NCI-H446 treated with DMSO at 0.1 percent for 48 hours (cell line): ENCODE measurements around the gene NQO2.
A peak's percentile ranks its signal among the peaks of the same experiment; 100 is the strongest.
"Not testable (repeated sequence)": the region's sequence is repeated elsewhere in the genome, so short reads cannot be mapped to it uniquely, and the experiment has no call there.

Experiments used
- DNase-seq: peaks from one replicate; lab custom pipeline; 2025; lab: John Stamatoyannopoulos, UW

Gene NQO2

GRCh38 chr6:2970034-2970685, 29.5 kb upstream of the NQO2 start:
- DNase-seq: no peak

- DNase-seq: no peak
Observed at GRCh38 chr6:2970753-2971419, 28.8 kb upstream of the NQO2 start.

DNA sequence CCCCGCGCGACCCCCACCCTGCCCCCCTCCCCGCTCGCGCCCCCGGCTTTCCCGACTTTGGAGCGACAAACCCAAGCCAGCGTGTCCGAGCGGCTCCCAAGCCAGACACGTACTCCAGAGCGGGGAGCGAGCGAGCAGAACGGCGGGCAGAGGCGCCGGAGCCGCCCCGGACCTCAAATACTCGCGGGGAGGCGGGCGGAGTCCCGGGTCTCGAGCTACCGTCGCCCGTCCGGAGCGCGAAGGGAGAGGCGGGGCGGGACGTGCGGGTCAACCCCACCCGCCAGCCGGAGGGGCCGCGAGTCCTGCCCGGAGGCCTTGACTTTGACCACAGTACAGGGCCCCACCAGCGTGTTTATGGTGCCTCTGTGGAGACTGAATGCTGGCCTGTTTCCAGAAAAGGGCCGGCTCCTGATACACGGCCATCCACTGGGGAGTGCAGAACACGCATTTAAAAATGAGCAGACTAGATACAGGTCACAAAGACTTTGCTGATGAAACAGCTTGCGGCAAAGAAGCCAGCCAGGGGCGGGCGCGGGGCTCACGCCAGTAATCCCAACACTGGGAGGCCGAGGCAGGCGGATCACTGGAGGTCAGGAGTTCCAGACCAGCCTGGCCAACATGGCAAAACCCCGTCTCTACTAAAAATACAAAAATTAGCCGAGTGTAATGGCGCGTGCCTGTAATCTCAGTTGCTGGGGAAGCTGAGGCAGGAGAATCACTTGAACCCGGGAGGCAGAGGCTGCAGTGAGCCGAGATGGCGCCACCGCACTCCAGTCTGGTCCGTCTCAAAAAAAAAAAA, 28.1 kb upstream of the NQO2 start, which contains the start of gene SERPINB6:
Gene SERPINB6 (minus strand): TSS at position 148 of the 799 bp plus-strand sequence. CDS start 12,235 bp downstream, outside the sequence.
- no peak for DNase-seq

DNA sequence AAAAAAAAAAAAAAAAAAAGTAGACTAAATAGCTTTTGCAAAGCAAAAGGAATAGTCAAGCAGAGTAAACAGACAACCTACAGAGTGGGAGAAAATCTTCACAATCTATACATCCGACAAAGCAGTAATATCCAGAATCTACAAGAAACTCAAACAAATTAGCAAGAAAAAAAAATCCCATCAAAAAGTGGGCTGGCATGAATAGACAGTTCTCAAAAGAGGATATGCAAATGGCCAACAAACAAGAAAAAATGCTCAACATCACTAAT, 27.5 kb upstream of the NQO2 start:
- not testable (repeated sequence) for DNase-seq

- DNase-seq: not testable (repeated sequence)
Observed at GRCh38 chr6:2972685-2973084, 27.0 kb upstream of the NQO2 start.

DNA sequence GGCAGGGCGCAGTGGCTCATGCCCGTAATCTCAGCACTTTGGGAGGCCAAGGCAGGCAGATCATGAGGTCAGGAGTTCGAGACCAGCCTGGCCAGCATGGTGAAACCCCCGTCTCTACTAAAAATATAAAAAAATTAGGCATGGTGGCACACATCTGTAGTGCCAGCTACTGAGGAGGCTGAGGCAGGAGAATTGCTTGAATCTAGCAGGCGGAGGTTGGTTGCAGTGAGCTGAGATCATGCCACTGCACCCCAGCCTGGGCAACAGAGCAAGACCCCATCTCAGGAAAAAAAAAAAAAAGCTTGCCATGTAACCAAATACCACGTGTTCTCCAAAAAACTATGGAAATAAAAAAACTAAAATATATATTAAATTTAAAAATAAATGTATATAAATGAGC, 26.5 kb upstream of the NQO2 start:
- not testable (repeated sequence) for DNase-seq

- no peak for DNase-seq
Observed at GRCh38 chr6:2973676-2974075, 26.0 kb upstream of the NQO2 start.

- no peak for DNase-seq
Observed at GRCh38 chr6:2976060-2976459, 23.6 kb upstream of the NQO2 start.

DNA sequence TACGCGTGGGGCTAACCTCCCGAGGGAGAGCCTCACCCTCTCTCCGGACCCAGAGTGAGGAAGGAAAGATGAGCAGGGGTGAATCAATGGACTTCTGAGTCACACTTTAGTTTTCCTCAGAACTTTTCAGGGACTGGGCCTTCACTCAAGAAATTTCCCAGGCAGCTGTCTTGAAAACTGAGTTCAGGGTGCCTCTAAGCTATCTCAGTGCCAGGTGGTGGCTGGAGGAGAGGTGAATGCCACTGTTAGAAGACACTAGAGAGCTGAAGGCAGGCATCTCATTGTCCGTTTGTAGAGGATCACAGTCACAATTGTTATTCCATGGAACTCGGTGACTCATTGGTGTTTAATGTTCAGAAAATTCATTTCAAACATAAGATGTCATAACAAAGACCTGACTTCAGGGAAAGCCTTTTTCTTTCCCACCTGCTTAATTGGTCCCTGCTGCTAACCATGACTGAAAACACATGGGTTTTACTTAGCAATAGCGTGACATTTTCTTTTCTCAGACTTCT, 23.1 kb upstream of the NQO2 start:
- DNase-seq: no peak

DNA sequence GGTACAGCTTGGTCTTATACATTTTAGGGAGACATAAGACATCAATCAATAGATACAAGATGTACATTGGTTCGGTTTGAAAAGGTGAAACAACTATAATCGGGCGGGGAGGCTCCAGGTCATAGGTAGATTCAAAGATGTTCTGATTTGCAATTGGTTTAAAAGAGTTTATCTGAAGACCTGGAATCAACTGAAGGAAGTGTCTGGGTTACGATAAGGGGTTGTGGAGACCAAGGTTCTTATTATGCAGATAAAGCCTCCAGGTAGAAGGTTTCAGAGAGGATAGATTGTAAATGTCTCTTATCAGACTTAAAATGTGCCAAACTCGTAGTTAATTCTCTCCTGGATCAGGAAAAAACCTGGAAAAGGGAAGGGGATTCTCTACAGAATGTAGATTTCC, 22.4 kb upstream of the NQO2 start:
- no peak for DNase-seq

- no peak for DNase-seq
Observed at GRCh38 chr6:2977799-2978590, 21.7 kb upstream of the NQO2 start.

GRCh38 chr6:2978923-2979322, 20.8 kb upstream of the NQO2 start:
- no peak for DNase-seq

- DNase-seq: no peak
Observed at GRCh38 chr6:2979819-2980464, 19.8 kb upstream of the NQO2 start.

GRCh38 chr6:2980465-2980855, 19.2 kb upstream of the NQO2 start:
- DNase-seq: no peak

- no peak for DNase-seq
Observed at GRCh38 chr6:2982426-2983117, 17.1 kb upstream of the NQO2 start.

DNA sequence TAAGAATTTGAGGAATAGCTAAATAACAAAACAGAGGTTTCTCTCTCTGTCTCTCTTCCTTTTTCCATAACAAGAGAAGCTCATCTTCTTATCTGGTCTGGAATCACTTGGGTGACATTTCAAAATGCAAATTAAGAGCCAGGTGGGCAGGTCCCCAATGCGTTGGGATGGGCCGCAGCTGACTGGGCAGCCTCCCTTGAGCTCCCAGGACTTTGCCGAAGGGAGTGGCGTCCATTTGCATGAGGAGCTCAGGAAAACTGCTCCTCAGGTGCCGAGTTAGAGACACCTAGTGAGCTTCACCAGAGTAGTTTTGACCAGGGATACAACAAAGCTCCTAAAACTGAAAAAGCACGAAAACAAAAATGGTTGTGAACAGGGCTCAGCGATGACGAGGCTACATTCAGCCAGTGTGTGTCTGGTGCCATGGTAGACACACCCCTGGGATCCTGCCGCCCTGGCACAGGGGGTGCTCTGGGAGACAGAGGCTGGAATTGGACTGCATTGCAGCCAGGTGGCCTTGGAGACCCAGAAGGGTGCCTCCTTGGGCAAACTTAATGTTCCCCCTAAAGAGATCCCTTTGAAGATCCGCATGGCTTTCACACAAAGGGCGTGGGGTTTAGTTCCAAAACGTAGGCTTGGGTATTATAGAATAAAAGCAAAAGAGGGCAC, 14.8 kb upstream of the NQO2 start:
- no peak for DNase-seq

DNA sequence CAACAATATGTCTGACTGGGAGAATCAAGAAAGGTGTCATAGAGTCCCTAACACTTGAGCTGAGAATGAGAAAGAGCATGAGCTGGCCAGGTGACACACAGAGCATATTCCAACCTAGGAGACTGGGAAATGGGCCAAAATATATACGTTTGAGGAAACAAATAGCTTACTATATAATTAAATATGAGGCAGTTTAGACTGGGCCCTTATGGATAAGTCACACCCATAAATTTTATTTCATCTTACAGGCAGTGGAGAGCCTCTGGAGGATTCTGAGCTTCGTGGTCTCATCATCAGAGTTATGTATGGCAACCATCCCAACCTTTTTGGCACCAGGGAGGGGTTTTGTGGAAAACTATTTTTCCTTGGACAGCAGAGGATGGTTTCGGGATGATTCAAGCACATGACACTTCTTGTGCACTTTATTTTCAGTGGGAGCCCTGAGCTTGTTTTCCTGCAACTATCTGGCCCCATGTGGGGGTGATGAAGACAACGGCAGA, 12.9 kb upstream of the NQO2 start:
- DNase-seq: no peak

GRCh38 chr6:2988094-2988425, 11.6 kb upstream of the NQO2 start:
- no peak for DNase-seq

DNA sequence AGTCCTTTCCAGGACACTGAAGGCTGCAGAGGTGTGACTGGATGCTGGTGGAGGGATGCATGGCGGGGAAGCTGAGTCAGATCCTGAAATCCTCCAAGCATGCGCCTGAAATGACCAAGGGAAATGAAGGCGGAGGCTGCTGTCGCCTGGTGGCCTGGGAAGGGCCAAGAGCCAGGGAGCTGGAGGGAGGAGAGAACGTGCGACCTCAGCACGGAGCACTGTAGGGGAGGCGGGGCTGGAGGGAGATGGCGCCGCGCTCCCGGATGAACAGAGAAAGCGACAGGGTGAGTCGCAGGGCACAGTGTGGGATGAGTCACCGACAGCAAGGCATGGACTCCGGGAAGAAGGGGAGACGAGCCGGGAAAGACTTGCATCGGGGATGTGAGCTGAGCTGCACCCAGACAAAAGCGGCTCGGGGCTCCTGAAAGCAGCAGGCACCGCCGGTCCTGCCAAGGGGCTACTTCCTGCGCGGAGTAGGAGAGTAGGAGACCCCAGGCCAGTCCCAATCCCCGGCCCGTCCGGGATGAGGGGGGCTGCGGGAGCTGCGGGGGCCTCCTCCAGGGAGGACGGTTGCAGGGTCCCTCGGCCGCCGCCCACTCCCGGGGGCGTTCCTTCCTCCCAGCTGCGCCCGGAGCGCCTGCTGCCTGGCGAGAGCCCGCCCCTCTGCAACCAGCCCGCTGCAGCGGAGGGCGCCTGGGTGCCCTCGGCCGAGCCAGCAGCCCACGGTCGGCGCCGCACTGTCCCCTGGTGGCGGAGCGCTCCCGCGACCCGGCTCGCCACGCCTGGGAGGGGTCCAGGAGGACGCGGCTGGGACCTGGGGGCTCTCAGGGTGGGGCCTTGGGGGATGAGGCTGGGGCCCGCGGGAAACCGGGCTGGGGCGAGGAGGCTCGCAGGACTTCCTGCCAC, 11.0 kb upstream of the NQO2 start:
- DNase-seq: peak; percentile 54
